NOMO-1 (cell line): ENCODE data around the gene SIGLEC8.
A peak's percentile ranks its signal among the peaks of the same experiment; 100 is the strongest.

Source experiments
- DNase-seq, 2 experiments: peaks; one replicate each; lab custom pipeline; 2025; ENCODE audit not compliant: unreplicated experiment in 2 of 2; lab: John Stamatoyannopoulos, UW

Gene SIGLEC8

GRCh38 chr19:51410950-51411748 is 47.1 kb downstream of the SIGLEC8 start:
- DNase-seq, result no peak

GRCh38 chr19:51407511-51408131 is 50.6 kb downstream of the SIGLEC8 start:
- DNase-seq, result peak; percentile 82 to 87

GRCh38 chr19:51402117-51402516 is 56.1 kb downstream of the SIGLEC8 start:
- DNase-seq, result no peak
